Measurements from ENCODE around the gene OLIG1.

OLIG1 gene

GRCh38 chr21:33027401-33028286 is 42.3 kb upstream of the OLIG1 start:
- H3K36me3 Mint-ChIP-seq (ENCODE audit: low read depth), result no peaks in the 10 kb centered on the region
- no peak overlapping the region for H3K27ac Mint-ChIP-seq
- peaks cover 92% of the 10 kb centered on the region for H3K27me3 Mint-ChIP-seq
- no peaks in the 10 kb centered on the region for H3K9me3 Mint-ChIP-seq
- DNase-seq, result peak; percentile 43
- H3K4me3 Mint-ChIP-seq, result no peak overlapping the region
- H3K4me1 Mint-ChIP-seq (ENCODE audit: low read depth), result peaks cover 49% of the 10 kb centered on the region

GRCh38 chr21:33028287-33028670 is 41.7 kb upstream of the OLIG1 start:
- DNase-seq, result no peak
- Mint-ChIP-seq H3K36me3 (ENCODE audit: low read depth) (no peaks in the 10 kb centered on the region), H3K27me3 (peaks cover 91% of the 10 kb centered on the region), H3K9me3 (no peaks in the 10 kb centered on the region), H3K4me1 (ENCODE audit: low read depth) (peaks cover 48% of the 10 kb centered on the region), H3K4me3 (peak overlapping the region; percentile 38), H3K27ac (peak overlapping the region; percentile 74)

GRCh38 chr21:33028773-33029384 is 41.1 kb upstream of the OLIG1 start:
- H3K27me3 Mint-ChIP-seq, result peaks cover 90% of the 10 kb centered on the region
- no peaks in the 10 kb centered on the region for H3K36me3 Mint-ChIP-seq (ENCODE audit: low read depth)
- H3K4me1 Mint-ChIP-seq (ENCODE audit: low read depth), result peaks cover 44% of the 10 kb centered on the region
- peak overlapping the region; percentile 76 for H3K27ac Mint-ChIP-seq
- peak overlapping the region; percentile 61 for H3K4me3 Mint-ChIP-seq
- no peaks in the 10 kb centered on the region for H3K9me3 Mint-ChIP-seq
- peak; percentile 49 for DNase-seq

- Mint-ChIP-seq H3K4me3 (peak overlapping the region; percentile 61), H3K27me3 (peaks cover 90% of the 10 kb centered on the region), H3K27ac (peak overlapping the region; percentile 8), H3K4me1 (ENCODE audit: low read depth) (peaks cover 39% of the 10 kb centered on the region), H3K36me3 (ENCODE audit: low read depth) (no peaks in the 10 kb centered on the region), H3K9me3 (no peaks in the 10 kb centered on the region)
- DNase-seq, result no peak
These were observed 40.5 kb upstream of the OLIG1 start for GRCh38 chr21:33029385-33029921.

GRCh38 chr21:33029975-33030461 is 39.9 kb upstream of the OLIG1 start:
- Mint-ChIP-seq H3K36me3 (ENCODE audit: low read depth) (no peaks in the 10 kb centered on the region), H3K9me3 (no peaks in the 10 kb centered on the region), H3K4me1 (ENCODE audit: low read depth) (peaks cover 33% of the 10 kb centered on the region), H3K27ac (no peak overlapping the region), H3K4me3 (no peak overlapping the region), H3K27me3 (peaks cover 89% of the 10 kb centered on the region)
- DNase-seq, result no peak

- no peaks in the 10 kb centered on the region for H3K36me3 Mint-ChIP-seq (ENCODE audit: low read depth)
- no peaks in the 10 kb centered on the region for H3K9me3 Mint-ChIP-seq
- no peak overlapping the region for H3K27ac Mint-ChIP-seq
- H3K4me3 Mint-ChIP-seq, result no peak overlapping the region
- DNase-seq, result no peak
- H3K27me3 Mint-ChIP-seq, result peaks cover 88% of the 10 kb centered on the region
- peaks cover 31% of the 10 kb centered on the region for H3K4me1 Mint-ChIP-seq (ENCODE audit: low read depth)
These were observed 39.3 kb upstream of the OLIG1 start for GRCh38 chr21:33030633-33031032.

- Mint-ChIP-seq H3K27ac (no peak overlapping the region), H3K9me3 (no peaks in the 10 kb centered on the region), H3K27me3 (peaks cover 81% of the 10 kb centered on the region), H3K4me1 (ENCODE audit: low read depth) (peaks cover 27% of the 10 kb centered on the region), H3K36me3 (ENCODE audit: low read depth) (no peaks in the 10 kb centered on the region), H3K4me3 (no peak overlapping the region)
- DNase-seq, result no peak
These were observed 38.6 kb upstream of the OLIG1 start for GRCh38 chr21:33031152-33031911.

GRCh38 chr21:33032434-33033047 is 37.4 kb upstream of the OLIG1 start:
- Mint-ChIP-seq H3K27me3 (peaks cover 72% of the 10 kb centered on the region), H3K27ac (no peak overlapping the region), H3K36me3 (ENCODE audit: low read depth) (no peaks in the 10 kb centered on the region), H3K4me1 (ENCODE audit: low read depth) (peaks cover 27% of the 10 kb centered on the region), H3K4me3 (no peak overlapping the region), H3K9me3 (no peaks in the 10 kb centered on the region)
- DNase-seq, result no peak

- Mint-ChIP-seq H3K9me3 (no peaks in the 10 kb centered on the region), H3K36me3 (ENCODE audit: low read depth) (no peaks in the 10 kb centered on the region), H3K4me1 (ENCODE audit: low read depth) (peaks cover 24% of the 10 kb centered on the region), H3K27ac (no peak overlapping the region), H3K27me3 (peaks cover 66% of the 10 kb centered on the region), H3K4me3 (no peak overlapping the region)
- no peak for DNase-seq
These were observed 36.6 kb upstream of the OLIG1 start for GRCh38 chr21:33033094-33033951.

GRCh38 chr21:33033961-33034413 is 36.0 kb upstream of the OLIG1 start:
- H3K27ac Mint-ChIP-seq, result no peak overlapping the region
- H3K27me3 Mint-ChIP-seq, result peaks cover 63% of the 10 kb centered on the region
- peaks cover 18% of the 10 kb centered on the region for H3K4me1 Mint-ChIP-seq (ENCODE audit: low read depth)
- no peaks in the 10 kb centered on the region for H3K9me3 Mint-ChIP-seq
- H3K4me3 Mint-ChIP-seq, result no peak overlapping the region
- no peaks in the 10 kb centered on the region for H3K36me3 Mint-ChIP-seq (ENCODE audit: low read depth)
- no peak for DNase-seq

GRCh38 chr21:33035147-33035546 is 34.8 kb upstream of the OLIG1 start:
- H3K27ac Mint-ChIP-seq, result no peak overlapping the region
- H3K27me3 Mint-ChIP-seq, result peaks cover 52% of the 10 kb centered on the region
- no peak for DNase-seq
- no peaks in the 10 kb centered on the region for H3K9me3 Mint-ChIP-seq
- H3K4me1 Mint-ChIP-seq (ENCODE audit: low read depth), result peaks cover 10% of the 10 kb centered on the region
- no peaks in the 10 kb centered on the region for H3K36me3 Mint-ChIP-seq (ENCODE audit: low read depth)
- H3K4me3 Mint-ChIP-seq, result no peak overlapping the region

- no peak overlapping the region for H3K27ac Mint-ChIP-seq
- DNase-seq, result no peak
- no peaks in the 10 kb centered on the region for H3K36me3 Mint-ChIP-seq (ENCODE audit: low read depth)
- H3K4me1 Mint-ChIP-seq (ENCODE audit: low read depth), result peaks cover 10% of the 10 kb centered on the region
- peaks cover 50% of the 10 kb centered on the region for H3K27me3 Mint-ChIP-seq
- no peak overlapping the region for H3K4me3 Mint-ChIP-seq
- H3K9me3 Mint-ChIP-seq, result no peaks in the 10 kb centered on the region
These were observed 33.3 kb upstream of the OLIG1 start for GRCh38 chr21:33036430-33037162.

- H3K36me3 Mint-ChIP-seq (ENCODE audit: low read depth), result no peaks in the 10 kb centered on the region
- no peak overlapping the region for H3K4me3 Mint-ChIP-seq
- no peaks in the 10 kb centered on the region for H3K9me3 Mint-ChIP-seq
- DNase-seq, result no peak
- H3K27me3 Mint-ChIP-seq, result peaks cover 46% of the 10 kb centered on the region
- H3K4me1 Mint-ChIP-seq (ENCODE audit: low read depth), result peaks cover 10% of the 10 kb centered on the region
- H3K27ac Mint-ChIP-seq, result no peak overlapping the region
These were observed 32.4 kb upstream of the OLIG1 start for GRCh38 chr21:33037501-33037900.

Data from activated T-cell treated with anti-CD3 and anti-CD28 coated beads, Interleukin-2, amount 50 U/mL, for 24 hours (primary cell).